IPS DF 19.7 (cell line): ENCODE measurements around the gene TRIM9.

Source experiments
- DNase-seq: peaks from one replicate; pipeline ENCODE4 v3.0.0-alpha.2; 2013; ENCODE audit warnings: low read depth, low spot score

Gene TRIM9

GRCh38 chr14:51093371-51094281 lies 1.3 kb downstream of the TRIM9 start:
- no peak for DNase-seq

DNA sequence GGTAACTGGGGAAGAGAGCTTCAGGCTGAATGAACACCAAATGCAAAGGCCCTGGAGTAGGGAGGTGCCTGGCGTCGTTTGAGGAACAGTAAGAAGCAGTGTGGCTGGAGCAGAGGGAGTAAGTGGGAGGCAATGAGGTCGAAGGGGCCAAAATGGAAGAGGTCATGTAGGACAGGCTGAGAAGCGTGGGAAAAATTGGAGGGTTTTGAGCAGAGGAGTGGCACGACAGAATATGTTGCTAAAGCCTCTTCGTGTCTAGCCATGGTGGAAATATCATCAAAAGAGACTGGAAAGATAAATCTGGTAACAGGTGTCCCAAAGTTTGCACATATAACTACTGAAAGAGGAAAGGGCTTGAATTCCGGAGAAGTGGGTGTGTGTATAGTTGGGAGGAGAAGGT lies 1.9 kb downstream of the TRIM9 start:
- DNase-seq, result no peak

GRCh38 chr14:51089278-51089677 lies 5.6 kb downstream of the TRIM9 start:
- no peak for DNase-seq

- DNase-seq, result no peak
Measured at GRCh38 chr14:51087031-51087441, 7.9 kb downstream of the TRIM9 start.

GRCh38 chr14:51086044-51086443 lies 8.9 kb downstream of the TRIM9 start:
- no peak for DNase-seq

- no peak for DNase-seq
Measured at GRCh38 chr14:51084962-51085361, 9.9 kb downstream of the TRIM9 start.

GRCh38 chr14:51084507-51084906 lies 10.4 kb downstream of the TRIM9 start:
- no peak for DNase-seq

DNA sequence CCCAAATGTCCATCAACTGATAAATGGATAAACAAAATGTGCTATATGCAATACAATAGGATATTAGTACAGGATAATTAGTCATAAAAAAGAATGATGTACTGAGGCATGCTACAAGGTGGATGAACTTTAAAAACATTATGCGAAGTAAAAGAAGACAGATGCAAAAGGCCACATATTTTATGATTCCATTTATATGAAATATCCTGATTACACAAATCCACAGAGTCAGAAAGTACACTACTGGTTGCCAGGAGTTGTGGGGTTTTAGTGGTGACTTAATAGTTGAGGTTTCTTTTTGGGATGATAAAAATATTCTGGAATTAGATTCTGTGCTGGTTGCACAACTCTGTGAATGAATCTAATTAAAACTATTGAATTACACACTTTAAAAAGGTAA lies 12.6 kb downstream of the TRIM9 start:
- no peak for DNase-seq

- no peak for DNase-seq
Measured at GRCh38 chr14:51081712-51082111, 13.2 kb downstream of the TRIM9 start.

DNA sequence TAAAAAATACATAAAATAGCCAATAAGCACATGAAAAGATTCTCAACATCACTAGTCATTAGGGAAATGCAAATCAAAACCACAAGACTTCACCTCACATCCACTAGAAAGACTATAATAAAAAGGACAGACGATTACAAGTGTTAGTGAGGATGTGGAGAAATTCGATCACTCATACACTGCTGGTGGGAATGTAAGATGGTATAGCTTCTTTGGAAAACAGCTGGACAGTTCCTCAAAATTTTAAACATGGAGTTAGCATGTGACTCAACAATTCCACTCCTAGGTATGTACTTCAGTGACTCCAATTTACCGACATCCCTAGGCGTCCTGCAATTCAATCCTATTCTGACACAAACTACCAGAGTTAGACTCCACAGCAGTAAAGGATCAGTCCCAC lies 13.7 kb downstream of the TRIM9 start:
- DNase-seq, result no peak

GRCh38 chr14:51080645-51081044 lies 14.3 kb downstream of the TRIM9 start:
- DNase-seq, result no peak

DNA sequence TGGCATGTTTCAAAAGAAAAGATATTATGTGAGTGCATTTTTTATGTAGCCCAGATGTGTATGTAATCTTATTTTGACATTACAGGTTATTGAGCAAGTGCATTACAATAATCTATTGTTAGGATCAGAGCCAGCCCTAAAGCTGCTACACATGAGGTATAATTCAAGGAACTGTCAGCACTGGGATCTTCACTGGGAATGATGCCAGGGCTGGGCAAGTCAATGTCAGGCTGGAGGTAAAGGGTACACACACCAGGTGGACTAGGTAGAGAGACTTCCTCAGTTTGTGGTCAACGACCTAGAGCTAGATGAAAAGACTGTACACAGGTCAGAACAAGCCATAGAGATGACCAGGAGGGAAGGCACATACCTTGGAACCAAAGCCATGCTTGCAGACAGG lies 15.4 kb downstream of the TRIM9 start:
- DNase-seq, result no peak

DNA sequence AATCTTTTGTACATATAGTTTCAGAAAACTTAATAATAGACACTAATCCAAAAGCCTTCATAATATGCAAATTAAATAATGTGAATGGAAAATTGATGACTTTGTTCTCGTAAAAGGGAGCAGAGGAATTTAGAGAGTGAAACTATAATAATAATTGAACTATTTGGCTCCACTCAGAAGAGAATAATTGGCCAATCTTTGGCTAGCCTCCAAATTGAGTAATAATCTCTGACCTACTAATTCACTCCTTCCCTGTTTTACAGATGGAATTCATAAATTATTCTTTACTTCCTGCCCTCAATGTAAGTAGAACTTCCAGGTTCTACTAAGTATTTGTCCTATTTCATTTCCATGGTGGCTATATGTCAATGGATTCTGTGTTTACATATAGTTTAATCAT lies 15.8 kb downstream of the TRIM9 start:
- no peak for DNase-seq

- no peak for DNase-seq
Measured at GRCh38 chr14:51074701-51075385, 20.1 kb downstream of the TRIM9 start.

GRCh38 chr14:51073731-51074130 lies 21.2 kb downstream of the TRIM9 start:
- DNase-seq, result no peak

DNA sequence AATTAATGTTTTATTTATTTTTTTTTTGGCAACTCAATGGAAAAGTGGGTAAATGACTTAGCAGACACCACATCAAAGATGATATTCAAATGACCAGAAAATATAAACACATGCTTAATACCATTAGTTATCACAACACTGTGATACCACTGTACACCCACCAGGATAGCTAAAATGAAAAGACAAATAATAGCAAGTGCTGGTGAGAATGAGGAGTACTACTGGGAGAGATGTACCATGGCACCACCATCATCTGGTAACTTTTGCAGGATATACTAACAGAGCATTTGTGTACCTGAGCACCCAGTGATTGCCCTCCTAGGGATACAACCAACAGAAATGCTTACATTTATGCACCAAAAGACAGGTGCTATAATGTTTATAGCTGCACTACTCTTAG lies 21.9 kb downstream of the TRIM9 start:
- no peak for DNase-seq

DNA sequence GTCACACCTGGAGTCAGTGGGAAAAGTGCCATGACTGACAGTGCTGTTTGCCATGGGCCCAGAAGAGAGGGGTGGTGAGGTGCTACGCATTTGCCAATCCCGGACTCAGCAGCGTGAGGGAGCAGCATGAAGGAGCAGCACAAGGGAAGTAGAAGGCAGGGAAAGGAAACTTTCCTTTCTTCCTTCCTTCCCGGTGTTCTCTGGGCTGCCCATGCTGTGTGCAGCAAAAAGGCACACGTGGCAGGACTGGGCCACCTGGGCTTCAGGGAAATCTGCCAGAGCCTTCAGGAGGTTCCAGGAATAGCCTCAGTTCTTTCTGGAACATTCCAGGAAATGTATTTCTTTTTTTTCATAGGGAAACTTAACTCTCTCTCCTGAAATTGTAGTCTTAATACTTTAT lies 23.0 kb downstream of the TRIM9 start:
- DNase-seq, result no peak

DNA sequence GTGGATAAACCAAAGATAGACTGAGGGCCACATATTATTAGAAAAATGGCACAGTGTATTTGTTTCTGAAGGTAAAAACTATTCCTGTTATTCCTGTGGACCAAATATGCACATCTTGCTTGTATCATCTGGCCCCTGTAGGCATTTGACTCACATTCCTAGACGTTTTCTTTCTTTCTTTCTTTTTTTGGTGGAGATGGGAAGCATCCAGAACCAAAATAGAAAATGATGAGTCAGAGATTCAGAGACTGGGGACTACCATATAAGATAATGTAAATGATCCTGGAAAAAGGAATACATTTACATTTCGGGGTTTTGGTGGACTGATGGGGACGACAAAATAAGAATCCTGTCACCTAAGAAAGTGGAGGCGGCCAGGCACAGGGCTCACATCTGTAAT lies 24.2 kb downstream of the TRIM9 start:
- no peak for DNase-seq

DNA sequence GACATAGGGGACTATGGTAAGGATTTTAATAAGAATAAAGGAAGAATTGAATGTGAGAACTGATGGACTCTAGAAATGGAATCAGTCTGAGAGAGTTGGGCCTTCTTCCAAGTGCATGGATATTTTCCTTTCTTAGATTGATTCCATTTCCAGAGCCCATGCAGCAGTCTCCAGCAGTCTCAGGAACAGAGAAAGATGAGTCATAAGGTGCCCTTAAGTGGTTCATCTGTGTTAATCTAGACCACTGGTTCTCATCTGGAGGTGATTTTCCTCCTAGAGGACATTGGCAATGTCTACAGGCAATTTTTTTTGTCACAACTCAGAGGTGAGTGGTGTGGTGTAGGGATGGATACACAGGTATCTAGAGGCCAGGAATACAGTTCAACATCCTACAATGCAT lies 25.9 kb downstream of the TRIM9 start:
- no peak for DNase-seq

DNA sequence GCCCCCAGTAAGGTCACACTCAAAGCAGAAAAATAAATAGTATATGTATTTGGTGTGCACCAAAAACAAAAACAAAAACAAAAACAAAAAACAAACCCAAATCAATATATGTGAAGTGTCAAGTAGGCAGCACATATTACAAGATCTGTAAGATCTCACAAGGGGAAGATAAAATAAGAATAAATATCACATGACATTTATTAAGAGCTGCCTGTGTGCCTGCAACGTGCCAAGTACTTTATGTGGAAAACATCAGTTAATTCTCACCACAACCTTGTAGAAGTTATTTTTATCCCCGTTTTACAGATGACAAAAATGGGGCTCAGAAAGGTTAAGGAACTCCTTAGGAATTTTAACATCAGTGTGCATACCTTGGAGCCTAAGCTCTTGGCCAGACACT lies 26.6 kb downstream of the TRIM9 start:
- DNase-seq, result no peak

DNA sequence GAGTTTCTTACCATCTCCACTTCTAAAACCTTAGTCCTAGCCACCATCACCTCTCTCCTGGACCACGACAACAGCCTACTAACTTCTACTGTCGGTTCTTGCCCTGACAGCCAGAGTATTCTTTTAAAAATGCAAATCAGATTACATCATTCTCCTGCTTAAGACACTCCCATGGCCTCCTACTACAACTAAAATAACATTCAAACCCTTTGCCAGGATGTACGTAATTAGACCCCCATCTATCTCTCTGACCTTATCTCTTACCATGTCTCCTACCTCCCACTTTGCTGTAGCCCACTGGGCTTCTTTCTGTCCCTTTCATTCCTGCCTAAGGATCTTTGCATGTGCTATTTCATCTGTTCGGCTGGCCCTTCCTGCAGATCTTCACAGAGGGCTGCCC lies 27.6 kb downstream of the TRIM9 start:
- no peak for DNase-seq

GRCh38 chr14:51066576-51066975 lies 28.3 kb downstream of the TRIM9 start:
- no peak for DNase-seq

GRCh38 chr14:51059032-51059431 lies 35.9 kb downstream of the TRIM9 start:
- no peak for DNase-seq
